Mammary epithelial cell (primary cell): Measurements from ENCODE around the gene TEF.

ENCODE experiments used
- CTCF ChIP-seq, 2 donors: IDR thresholded peaks in 1 of 2; conservative IDR thresholded peaks in 1 of 2; 2 replicates each; pipeline ENCODE4 v1.5.1; 2011 to 2012; ENCODE audit warnings: inconsistent platforms in 2 of 2, low read length in 2 of 2, mild to moderate bottlenecking in 2 of 2, control low read depth in 1 of 2, low read depth in 1 of 2; ENCODE audit not compliant: insufficient read depth in 1 of 2; ENCODE audit errors: extremely low read depth in 1 of 2
- EZH2 ChIP-seq: IDR thresholded peaks from 2 replicates; pipeline ENCODE4 v1.6.1; 2012; ENCODE audit warnings: low read length, inconsistent platforms, borderline replicate concordance

GRCh38 chr22:41395531-41396240, 13.9 kb downstream of the TEF start:
- no peak for TF ChIP-seq EZH2
- TF ChIP-seq CTCF (conservative IDR thresholded peaks at IDR 0.05 in 1 of 2, IDR thresholded peaks at IDR 0.05 in 1 of 2; ENCODE audit: extremely low read depth in 1 of 2, insufficient read depth in 1 of 2, low read depth in 1 of 2, low read length in 2 of 2) = no peak
